HepG2 (cell line): ENCODE results near the gene CILP2. TPM values are rescaled to one million over a fixed set of nuclear protein-coding genes. Genes with fewer than 3 reads are reported as not detected.

ENCODE experiments used
- ATAC-seq: fragments of 200-7000 bp; cut with Tn5 transposase; 3 replicates; pipeline ENCODE4 v1.9.1; 2020; ENCODE audit warnings: mild to moderate bottlenecking, moderate library complexity
- BruUV-seq: library from RNA; stranded (reverse); fragments of 400-500 nt; replicated peaks from 2 replicates; lab custom pipeline; 2021; lab: Mats Ljungman, UMichigan
- CTCF ChIA-PET: fragments of 300-600 bp; formaldehyde crosslinking; extraction: SDS; loops from one replicate; lab custom pipeline; 2021; ENCODE audit warnings: low total read pairs, inconsistent platforms, low intra/inter-chr PET ratio; lab: Yijun Ruan, JAX
- POLR2A ChIA-PET: fragments of 350-600 bp; sonication (Branson Sonifier 250); formaldehyde crosslinking; loops from one replicate; lab custom pipeline; 2020; ENCODE audit warnings: antibody characterized with exemption, inconsistent platforms; lab: Yijun Ruan, JAX
- DNase-seq: peaks from one replicate; pipeline ENCODE4 v3.0.0-alpha.2; 2015; ENCODE audit warnings: low spot score
- FAIRE-seq: peaks from 3 replicates; lab custom pipeline; 2011; peaks lifted over from hg19 to GRCh38; lab: Jason Lieb, UNC
- H2AFZ ChIP-seq: one replicate; pipeline ENCODE4 v1.6.1; 2011; ENCODE audit warnings: low read length, inconsistent platforms
- H3K27ac ChIP-seq: fragments of 300-600 bp; 3 replicates; pipeline ENCODE4 v1.8.0; 2011; ENCODE audit warnings: mixed run types, mild to moderate bottlenecking, mixed read lengths, low read length, inconsistent platforms; ENCODE audit not compliant: insufficient read depth; ENCODE audit errors: extremely low read length
- H3K27me3 ChIP-seq, 2 experiments: fragments of 200-600 bp in 1 of 2; 2 replicates in 1 of 2; 3 replicates in 1 of 2; pipeline versions ENCODE4 v1.6.0 to v1.8.0; 2011; ENCODE audit warnings: low read length in 2 of 2, mild to moderate bottlenecking in 2 of 2, moderate library complexity in 2 of 2, inconsistent platforms in 1 of 2; ENCODE audit not compliant: insufficient read depth in 2 of 2, control insufficient read depth in 1 of 2
- H3K36me3 ChIP-seq, 2 experiments: fragments of 200-600 bp in 1 of 2; replicated peaks in 1 of 2; 2 replicates in 1 of 2; 3 replicates in 1 of 2; pipeline versions ENCODE4 v1.5.1 to v1.8.0; 2011; ENCODE audit warnings: low read length in 2 of 2, inconsistent platforms in 1 of 2; ENCODE audit not compliant: insufficient read depth in 2 of 2, control insufficient read depth in 1 of 2
- H3K4me1 ChIP-seq: 2 replicates; pipeline ENCODE4 v1.5.1; 2012; ENCODE audit warnings: low read length, inconsistent platforms; ENCODE audit not compliant: insufficient read depth
- H3K4me2 ChIP-seq: 2 replicates; pipeline ENCODE4 v1.6.0; 2011; ENCODE audit warnings: low read depth, low read length, inconsistent platforms
- H3K4me3 ChIP-seq, 3 experiments: fragments of 200-600 bp in 1 of 3; sonication (generic), shearing (Covaris generic) in 1 of 3; replicated peaks in 1 of 3; 2 replicates each; pipeline ENCODE4 v1.5.1; 2011 to 2016; ENCODE audit warnings: low read length in 3 of 3, inconsistent platforms in 2 of 3, low read depth in 2 of 3, mild to moderate bottlenecking in 2 of 3, control low read depth in 1 of 3, mixed read lengths in 1 of 3; ENCODE audit not compliant: insufficient read depth in 1 of 3
- H3K79me2 ChIP-seq: one replicate; pipeline ENCODE4 v1.6.1; 2011; ENCODE audit warnings: low read length, inconsistent platforms; ENCODE audit not compliant: insufficient read depth
- H3K9ac ChIP-seq: 2 replicates; pipeline ENCODE4 v1.6.0; 2011; ENCODE audit warnings: mild to moderate bottlenecking, low read depth, low read length, inconsistent platforms; ENCODE audit not compliant: insufficient read depth
- H3K9me3 ChIP-seq: 2 replicates; pipeline ENCODE4 v1.5.1; 2012; ENCODE audit warnings: mild to moderate bottlenecking, low read length
- H4K20me1 ChIP-seq: 2 replicates; pipeline ENCODE4 v1.6.0; 2011; ENCODE audit warnings: inconsistent platforms, mild to moderate bottlenecking, low read length, moderate library complexity; ENCODE audit not compliant: insufficient read depth
- AGO2 ChIP-seq: fragments of 200-400 bp; formaldehyde crosslinking; optimal IDR thresholded peaks from 2 replicates; pipeline ENCODE3; 2017; ENCODE audit warnings: mild to moderate bottlenecking, low read depth, low read length, moderate library complexity
- RBFOX2 ChIP-seq: fragments of 200-400 bp; formaldehyde crosslinking; IDR thresholded peaks from 2 replicates; pipeline ENCODE4 v1.6.1; 2017; ENCODE audit warnings: low read depth, mild to moderate bottlenecking, low read length
- WGBS: methylation state at CpG from one replicate; pipeline ENCODE4 v1.1.6; 2017; ENCODE audit warnings: low lambda C conversion rate; 5-methylcytosine and 5-hydroxymethylcytosine counted together
- in situ Hi-C: cut with HindIII; loops from 2 replicates; pipeline ENCODE4 v1.10.0; 2017; ENCODE audit warnings: low pct_unique_long_range_greater_than_20kb; ENCODE audit not compliant: extremely low pct_ligation_motif_present
- intact Hi-C: fragments of 100-400 bp; cut with micrococcal nuclease; formaldehyde crosslinking; loops from one replicate; pipeline ENCODE4 v1.10.0; 2022; ENCODE audit not compliant: unreplicated experiment
- polyA plus RNA-seq, 8 experiments: library from polyadenylated mRNA; depleted of rRNA in 3 of 8; stranded (reverse) in 7 of 8; unstranded in 1 of 8; fragments of >200 nt; fragmentation: Illumina TruSeq in 4 of 8; extraction: Trizol in 4 of 8; gene quantifications; 2 replicates each; pipeline versions ENCODE4 v1.2.1 to v1.2.3, GENCODE V29; 2011 to 2016; ENCODE audit warnings: low read depth in 4 of 8, missing spikeins in 1 of 8, mixed read lengths in 1 of 8; ENCODE audit not compliant: insufficient read depth in 1 of 8
- total RNA-seq, 5 experiments: library from RNA; depleted of rRNA; stranded (reverse); fragments of >200 nt; fragmentation: Illumina TruSeq; extraction: Trizol; gene quantifications; 2 replicates each; pipeline ENCODE4 v1.2.3, GENCODE V29; 2016; ENCODE audit warnings: low read depth in 1 of 5
- TF ChIP-seq, protein P1 (sequence below): sonication (generic); formaldehyde crosslinking; IDR thresholded peaks from 2 replicates; pipeline ENCODE4 v1.5.0; 2020; ENCODE audit warnings: mild to moderate bottlenecking, missing genetic modification reagents, borderline replicate concordance

CILP2 gene
- total and polyA plus RNA-seq, 2 of the 13 experiments (the other 11 are each of a cell fraction or from before 2014, with no cell fraction given) = 0.09 to 0.37 TPM

DNA sequence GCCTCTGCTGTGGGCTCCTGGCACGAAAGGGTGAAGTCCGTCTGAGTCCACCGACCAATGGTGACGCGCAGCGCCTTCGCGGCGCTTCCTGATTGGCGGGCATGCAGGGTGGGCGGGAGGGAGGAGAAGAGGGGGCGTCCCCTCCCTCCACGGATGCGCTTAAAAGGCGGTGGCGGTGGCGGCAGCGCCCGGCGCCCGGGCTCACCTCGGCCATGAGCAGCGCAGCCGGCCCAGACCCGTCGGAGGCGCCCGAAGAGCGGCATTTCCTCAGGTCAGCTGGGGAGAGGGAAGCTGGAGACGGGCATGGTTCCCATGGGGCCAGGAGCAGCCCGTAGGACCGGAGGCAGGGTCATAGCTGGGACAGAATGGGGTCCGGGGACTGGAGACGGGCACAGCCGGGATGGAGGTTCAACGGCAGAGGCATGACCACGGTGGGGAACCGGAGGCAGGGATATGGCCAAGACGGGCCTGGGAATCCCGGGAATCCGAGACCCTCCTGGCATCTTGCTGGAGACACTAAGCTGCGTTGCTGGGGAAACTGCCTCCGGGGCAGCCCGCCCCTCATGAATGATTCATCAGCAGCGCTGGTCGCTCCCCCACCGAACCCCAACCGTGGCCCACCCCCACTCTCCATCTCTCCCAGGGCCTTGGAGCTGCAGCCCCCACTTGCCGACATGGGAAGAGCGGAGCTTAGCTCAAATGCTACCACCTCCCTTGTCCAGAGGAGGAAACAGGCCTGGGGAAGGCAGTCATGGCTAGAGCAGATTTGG, 9.2 kb upstream of the CILP2 start, which contains the start of gene YJEFN3:
Gene YJEFN3, plus strand, starts transcription at position 191 of the 770 bp plus-strand sequence. Its CDS starts 22 bp downstream, at position 213.
- H3K79me2 ChIP-seq = peaks cover 1% of the 10 kb centered on the region
- H3K9ac ChIP-seq = no peak within 1 kb of the TSS
- H3K9me3 ChIP-seq = no peaks in the 10 kb centered on the region
- POLR2A ChIA-PET = no interaction called here
- intact Hi-C loops = no loop called here
- no peak within 1 kb of the TSS for H2AFZ ChIP-seq
- DNase-seq = no peak
- FAIRE-seq = no peak
- TF ChIP-seq, protein P1, sequence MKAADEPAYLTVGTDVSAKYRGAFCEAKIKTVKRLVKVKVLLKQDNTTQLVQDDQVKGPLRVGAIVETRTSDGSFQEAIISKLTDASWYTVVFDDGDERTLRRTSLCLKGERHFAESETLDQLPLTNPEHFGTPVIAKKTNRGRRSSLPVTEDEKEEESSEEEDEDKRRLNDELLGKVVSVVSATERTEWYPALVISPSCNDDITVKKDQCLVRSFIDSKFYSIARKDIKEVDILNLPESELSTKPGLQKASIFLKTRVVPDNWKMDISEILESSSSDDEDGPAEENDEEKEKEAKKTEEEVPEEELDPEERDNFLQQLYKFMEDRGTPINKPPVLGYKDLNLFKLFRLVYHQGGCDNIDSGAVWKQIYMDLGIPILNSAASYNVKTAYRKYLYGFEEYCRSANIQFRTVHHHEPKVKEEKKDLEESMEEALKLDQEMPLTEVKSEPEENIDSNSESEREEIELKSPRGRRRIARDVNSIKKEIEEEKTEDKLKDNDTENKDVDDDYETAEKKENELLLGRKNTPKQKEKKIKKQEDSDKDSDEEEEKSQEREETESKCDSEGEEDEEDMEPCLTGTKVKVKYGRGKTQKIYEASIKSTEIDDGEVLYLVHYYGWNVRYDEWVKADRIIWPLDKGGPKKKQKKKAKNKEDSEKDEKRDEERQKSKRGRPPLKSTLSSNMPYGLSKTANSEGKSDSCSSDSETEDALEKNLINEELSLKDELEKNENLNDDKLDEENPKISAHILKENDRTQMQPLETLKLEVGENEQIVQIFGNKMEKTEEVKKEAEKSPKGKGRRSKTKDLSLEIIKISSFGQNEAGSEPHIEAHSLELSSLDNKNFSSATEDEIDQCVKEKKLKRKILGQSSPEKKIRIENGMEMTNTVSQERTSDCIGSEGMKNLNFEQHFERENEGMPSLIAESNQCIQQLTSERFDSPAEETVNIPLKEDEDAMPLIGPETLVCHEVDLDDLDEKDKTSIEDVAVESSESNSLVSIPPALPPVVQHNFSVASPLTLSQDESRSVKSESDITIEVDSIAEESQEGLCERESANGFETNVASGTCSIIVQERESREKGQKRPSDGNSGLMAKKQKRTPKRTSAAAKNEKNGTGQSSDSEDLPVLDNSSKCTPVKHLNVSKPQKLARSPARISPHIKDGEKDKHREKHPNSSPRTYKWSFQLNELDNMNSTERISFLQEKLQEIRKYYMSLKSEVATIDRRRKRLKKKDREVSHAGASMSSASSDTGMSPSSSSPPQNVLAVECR (CRISPR knock-in tag) = no peak
- TF ChIP-seq RBFOX2 = peak; percentile 44; the same call in 1 of the 2 replicates
- TF ChIP-seq AGO2 = peak; percentile 75
- no TSS peak for BruUV-seq
- H3K4me2 ChIP-seq = no peak within 1 kb of the TSS
- ATAC-seq = no peak
- WGBS = 97% methylated on average over 34 of the region's 50 CpGs
- peaks cover 6 to 24% of the 10 kb centered on the region in 2 experiments; a peak in 3 of 5 replicates for H3K36me3 ChIP-seq
- H3K27ac ChIP-seq = no peak within 1 kb of the TSS
- CTCF ChIA-PET = no interaction called here
- peaks cover 5% of the 10 kb centered on the region; the same call in 1 of the 2 replicates for H4K20me1 ChIP-seq
- no peaks in the 10 kb centered on the region for H3K27me3 ChIP-seq
- H3K4me3 ChIP-seq = no peak within 1 kb of the TSS
- in situ Hi-C loops = loop anchor here (25.0 kb wide), 1 partner anchor 433 kb away; no protein-coding TSS in a partner anchor
- H3K4me1 ChIP-seq = peaks cover 4% of the 10 kb centered on the region; the same call in 1 of the 2 replicates
